ENCODE measurements around the gene HDAC4. TPM values are rescaled to one million over a fixed set of nuclear protein-coding genes. Genes with fewer than 3 reads are reported as not detected.
A peak's percentile ranks its signal among the peaks of the same experiment; 100 is the strongest.

The HDAC4 gene
- total and polyA plus RNA-seq, 10 of the 15 experiments (the other 5 are each of a cell fraction or from before 2014, with no cell fraction given), result 0.22 to 15.7 (median 4.8) TPM

GRCh38 chr2:239259603-239260298, 141.1 kb downstream of the HDAC4 start (continued):
- no peak for TF ChIP-seq YY1 (IDR thresholded peaks at IDR 0.05; ENCODE audit: low read depth, low read length)
- TF ChIP-seq PBX3 (IDR thresholded peaks at IDR 0.05; ENCODE audit: insufficient replicate concordance, low read depth, low read length), result peak; percentile 36
- TF ChIP-seq, protein P1, sequence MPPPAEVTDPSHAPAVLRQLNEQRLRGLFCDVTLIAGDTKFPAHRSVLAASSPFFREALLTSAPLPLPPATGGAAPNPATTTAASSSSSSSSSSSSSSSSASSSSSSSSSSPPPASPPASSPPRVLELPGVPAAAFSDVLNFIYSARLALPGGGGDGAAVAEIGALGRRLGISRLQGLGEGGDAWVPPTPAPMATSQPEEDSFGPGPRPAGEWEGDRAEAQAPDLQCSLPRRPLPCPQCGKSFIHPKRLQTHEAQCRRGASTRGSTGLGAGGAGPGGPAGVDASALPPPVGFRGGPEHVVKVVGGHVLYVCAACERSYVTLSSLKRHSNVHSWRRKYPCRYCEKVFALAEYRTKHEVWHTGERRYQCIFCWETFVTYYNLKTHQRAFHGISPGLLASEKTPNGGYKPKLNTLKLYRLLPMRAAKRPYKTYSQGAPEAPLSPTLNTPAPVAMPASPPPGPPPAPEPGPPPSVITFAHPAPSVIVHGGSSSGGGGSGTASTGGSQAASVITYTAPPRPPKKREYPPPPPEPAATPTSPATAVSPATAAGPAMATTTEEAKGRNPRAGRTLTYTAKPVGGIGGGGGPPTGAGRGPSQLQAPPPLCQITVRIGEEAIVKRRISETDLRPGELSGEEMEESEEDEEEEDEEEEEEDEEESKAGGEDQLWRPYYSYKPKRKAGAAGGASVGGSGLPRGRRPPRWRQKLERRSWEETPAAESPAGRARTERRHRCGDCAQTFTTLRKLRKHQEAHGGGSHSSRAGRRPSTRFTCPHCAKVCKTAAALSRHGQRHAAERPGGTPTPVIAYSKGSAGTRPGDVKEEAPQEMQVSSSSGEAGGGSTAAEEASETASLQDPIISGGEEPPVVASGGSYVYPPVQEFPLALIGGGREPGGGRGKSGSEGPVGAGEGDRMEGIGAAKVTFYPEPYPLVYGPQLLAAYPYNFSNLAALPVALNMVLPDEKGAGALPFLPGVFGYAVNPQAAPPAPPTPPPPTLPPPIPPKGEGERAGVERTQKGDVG (CRISPR knock-in tag; IDR thresholded peaks at IDR 0.05), result no peak
- TF ChIP-seq GABPA (IDR thresholded peaks at IDR 0.05; ENCODE audit: low read depth), result no peak
- no peak for TF ChIP-seq EGR1 (IDR thresholded peaks at IDR 0.05; ENCODE audit: borderline replicate concordance in 1 of 2, low read depth in 2 of 2, low read length in 2 of 2)
- TF ChIP-seq KLF5 (IDR thresholded peaks at IDR 0.05; ENCODE audit: partially characterized antibody), result no peak
- TF ChIP-seq SIX5 (IDR thresholded peaks at IDR 0.05; ENCODE audit: low read depth, low read length, severe bottlenecking), result no peak
- TF ChIP-seq MTA2 (IDR thresholded peaks at IDR 0.05; ENCODE audit: low read depth), result peak; percentile 21; the same call in 1 of the 2 replicates
- no peak for TF ChIP-seq LARP7 (IDR thresholded peaks at IDR 0.05)
- no peak for TF ChIP-seq STAT1 (conservative IDR thresholded peaks at IDR 0.05)
- no peak for TF ChIP-seq USF1 (IDR thresholded peaks at IDR 0.05; ENCODE audit: borderline replicate concordance, extremely low read length, insufficient read depth, low read depth, low read length)
- TF ChIP-seq BRCA1 (IDR thresholded peaks at IDR 0.05; ENCODE audit: low read depth, low read length), result no peak
- TF ChIP-seq, protein P2, sequence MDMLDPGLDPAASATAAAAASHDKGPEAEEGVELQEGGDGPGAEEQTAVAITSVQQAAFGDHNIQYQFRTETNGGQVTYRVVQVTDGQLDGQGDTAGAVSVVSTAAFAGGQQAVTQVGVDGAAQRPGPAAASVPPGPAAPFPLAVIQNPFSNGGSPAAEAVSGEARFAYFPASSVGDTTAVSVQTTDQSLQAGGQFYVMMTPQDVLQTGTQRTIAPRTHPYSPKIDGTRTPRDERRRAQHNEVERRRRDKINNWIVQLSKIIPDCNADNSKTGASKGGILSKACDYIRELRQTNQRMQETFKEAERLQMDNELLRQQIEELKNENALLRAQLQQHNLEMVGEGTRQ (IDR thresholded peaks at IDR 0.05; ENCODE audit: borderline replicate concordance, low read depth, low read length), result no peak
- TF ChIP-seq TCF12 (IDR thresholded peaks at IDR 0.05; ENCODE audit: low read depth, low read length), result no peak
- no peak for TF ChIP-seq FOXK2 (IDR thresholded peaks at IDR 0.05)
- TF ChIP-seq HCFC1 (IDR thresholded peaks at IDR 0.05; ENCODE audit: low read length), result no peak
- no peak; the same call in 1 of the 2 replicates for TF ChIP-seq IKZF1 (conservative IDR thresholded peaks at IDR 0.05)
- TF ChIP-seq TARDBP (IDR thresholded peaks at IDR 0.05; ENCODE audit: borderline replicate concordance), result no peak
- TF ChIP-seq, protein P3, sequence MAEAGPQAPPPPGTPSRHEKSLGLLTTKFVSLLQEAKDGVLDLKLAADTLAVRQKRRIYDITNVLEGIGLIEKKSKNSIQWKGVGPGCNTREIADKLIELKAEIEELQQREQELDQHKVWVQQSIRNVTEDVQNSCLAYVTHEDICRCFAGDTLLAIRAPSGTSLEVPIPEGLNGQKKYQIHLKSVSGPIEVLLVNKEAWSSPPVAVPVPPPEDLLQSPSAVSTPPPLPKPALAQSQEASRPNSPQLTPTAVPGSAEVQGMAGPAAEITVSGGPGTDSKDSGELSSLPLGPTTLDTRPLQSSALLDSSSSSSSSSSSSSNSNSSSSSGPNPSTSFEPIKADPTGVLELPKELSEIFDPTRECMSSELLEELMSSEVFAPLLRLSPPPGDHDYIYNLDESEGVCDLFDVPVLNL (IDR thresholded peaks at IDR 0.05; ENCODE audit: low read depth, low read length), result no peak
- 0 out of 2 replicates have a peak, but pooled peaks have one; percentile 26 for TF ChIP-seq TCF3 (IDR thresholded peaks at IDR 0.05; ENCODE audit: borderline replicate concordance, insufficient read depth, low read depth, low read length)
- no peak for TF ChIP-seq ELK1 (IDR thresholded peaks at IDR 0.05; ENCODE audit: low read depth, low read length)
- no peak for TF ChIP-seq FOXM1 (IDR thresholded peaks at IDR 0.05; ENCODE audit: low read depth, low read length)
- no peak for TF ChIP-seq ZBED1 (IDR thresholded peaks at IDR 0.05; ENCODE audit: borderline replicate concordance)

Measured in GM12878 (cell line).